Activated naive CD4-positive, alpha-beta T cell treated with anti-CD3 and anti-CD28 coated beads, Interleukin-2, amount 50 U/mL, for 16 hours (primary cell): Measurements from ENCODE around the gene PCDHGC3.

Experiments used
- DNase-seq: peaks from one replicate; pipeline ENCODE4 v3.0.0-alpha.2; 2020

PCDHGC3 gene

GRCh38 chr5:141524604-141525597 is 49.1 kb downstream of the PCDHGC3 start:
- peak; percentile 41 for DNase-seq

- no peak for DNase-seq
Observed at GRCh38 chr5:141525653-141526052, 49.9 kb downstream of the PCDHGC3 start.

DNA sequence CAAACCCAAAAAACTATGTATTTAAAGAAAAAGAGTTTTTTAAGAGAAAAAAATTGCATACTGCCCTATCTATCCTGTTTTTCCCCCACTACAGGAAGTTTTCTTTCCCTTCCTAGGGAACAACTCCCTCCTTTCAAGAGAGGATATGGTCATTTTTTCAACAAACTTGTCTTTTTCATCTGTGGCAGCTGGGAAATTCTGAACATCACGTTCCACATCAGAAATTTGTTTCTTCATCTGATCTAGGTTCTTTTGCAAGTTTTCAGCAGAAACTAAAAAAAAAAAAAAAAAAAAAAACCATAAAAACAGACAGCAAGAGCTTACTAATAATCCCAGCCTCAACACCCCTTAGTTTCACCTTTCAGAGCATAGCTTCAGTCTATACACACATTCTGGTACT is 51.7 kb downstream of the PCDHGC3 start:
- no peak for DNase-seq
